BE2C (cell line): Measurements from ENCODE around the gene GPR75.
"Not testable (repeated sequence)": the region's sequence is repeated elsewhere in the genome, so short reads cannot be mapped to it uniquely, and the experiment has no call there.

Source experiments
- DNase-seq: peaks from one replicate; pipeline ENCODE4 v3.0.0-alpha.2; 2020
- H3K27me3 ChIP-seq: fragments of 250-450 bp; sonication (Bioruptor Pico); 2 replicates; pipeline ENCODE4 v1.5.1; 2020; ENCODE audit warnings: mild to moderate bottlenecking
- H3K36me3 ChIP-seq: fragments of 250-450 bp; sonication (Bioruptor Pico); 2 replicates; pipeline ENCODE4 v1.5.1; 2020; ENCODE audit warnings: mild to moderate bottlenecking
- H3K4me1 ChIP-seq: fragments of 250-450 bp; sonication (Bioruptor Pico); 2 replicates; pipeline ENCODE4 v1.5.1; 2020
- H3K4me3 ChIP-seq: 2 replicates; pipeline ENCODE4 v1.5.1; 2011; ENCODE audit warnings: low read depth, low read length
- H3K9me3 ChIP-seq: fragments of 250-450 bp; sonication (Bioruptor Pico); 2 replicates; pipeline ENCODE4 v1.5.1; 2020
- TF ChIP-seq, protein P1 (sequence below): IDR thresholded peaks from 2 replicates; pipeline ENCODE4 v1.5.1; 2012; ENCODE audit warnings: mild to moderate bottlenecking, low read depth, low read length

The GPR75 gene

DNA sequence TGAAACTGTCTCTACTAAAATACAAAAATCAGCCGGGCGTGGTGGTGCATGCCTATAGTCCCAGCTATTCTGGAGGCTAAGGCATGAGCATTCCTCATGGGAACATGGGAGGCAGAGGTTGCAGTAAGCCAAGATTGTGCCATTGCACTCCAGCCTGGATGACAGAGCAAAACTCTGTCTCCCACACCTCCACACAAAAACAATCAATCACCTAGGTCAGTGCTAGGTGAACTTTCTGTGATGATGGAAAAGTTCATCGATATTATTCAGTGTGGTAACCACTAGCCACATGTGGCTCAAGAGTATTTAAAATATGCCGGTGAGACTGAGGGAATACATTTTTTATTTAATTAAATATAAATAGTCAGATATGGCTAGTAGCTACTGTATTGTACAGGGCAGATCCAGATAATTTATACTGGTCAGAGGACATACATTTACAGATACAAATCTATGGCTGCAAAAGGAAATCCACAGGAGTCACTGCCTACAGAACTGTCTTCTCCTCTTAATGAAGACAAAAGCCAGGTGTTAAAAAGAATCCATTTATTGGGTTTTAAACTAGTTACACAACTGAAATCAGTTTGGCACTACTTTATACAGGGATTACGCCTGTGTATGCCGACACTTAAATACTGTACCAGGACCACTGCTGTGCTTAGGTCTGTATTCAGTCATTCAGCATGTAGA is 3.9 kb upstream of the GPR75 start:
- H3K4me1 ChIP-seq: no peaks in the 10 kb centered on the region
- no peak for DNase-seq
- no peaks in the 10 kb centered on the region for H3K9me3 ChIP-seq
- H3K27me3 ChIP-seq: no peaks in the 10 kb centered on the region
- peaks cover 5% of the 10 kb centered on the region for H3K36me3 ChIP-seq
- H3K4me3 ChIP-seq: no peak overlapping the region
- TF ChIP-seq, protein P1, sequence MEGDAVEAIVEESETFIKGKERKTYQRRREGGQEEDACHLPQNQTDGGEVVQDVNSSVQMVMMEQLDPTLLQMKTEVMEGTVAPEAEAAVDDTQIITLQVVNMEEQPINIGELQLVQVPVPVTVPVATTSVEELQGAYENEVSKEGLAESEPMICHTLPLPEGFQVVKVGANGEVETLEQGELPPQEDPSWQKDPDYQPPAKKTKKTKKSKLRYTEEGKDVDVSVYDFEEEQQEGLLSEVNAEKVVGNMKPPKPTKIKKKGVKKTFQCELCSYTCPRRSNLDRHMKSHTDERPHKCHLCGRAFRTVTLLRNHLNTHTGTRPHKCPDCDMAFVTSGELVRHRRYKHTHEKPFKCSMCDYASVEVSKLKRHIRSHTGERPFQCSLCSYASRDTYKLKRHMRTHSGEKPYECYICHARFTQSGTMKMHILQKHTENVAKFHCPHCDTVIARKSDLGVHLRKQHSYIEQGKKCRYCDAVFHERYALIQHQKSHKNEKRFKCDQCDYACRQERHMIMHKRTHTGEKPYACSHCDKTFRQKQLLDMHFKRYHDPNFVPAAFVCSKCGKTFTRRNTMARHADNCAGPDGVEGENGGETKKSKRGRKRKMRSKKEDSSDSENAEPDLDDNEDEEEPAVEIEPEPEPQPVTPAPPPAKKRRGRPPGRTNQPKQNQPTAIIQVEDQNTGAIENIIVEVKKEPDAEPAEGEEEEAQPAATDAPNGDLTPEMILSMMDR: no peak

DNA sequence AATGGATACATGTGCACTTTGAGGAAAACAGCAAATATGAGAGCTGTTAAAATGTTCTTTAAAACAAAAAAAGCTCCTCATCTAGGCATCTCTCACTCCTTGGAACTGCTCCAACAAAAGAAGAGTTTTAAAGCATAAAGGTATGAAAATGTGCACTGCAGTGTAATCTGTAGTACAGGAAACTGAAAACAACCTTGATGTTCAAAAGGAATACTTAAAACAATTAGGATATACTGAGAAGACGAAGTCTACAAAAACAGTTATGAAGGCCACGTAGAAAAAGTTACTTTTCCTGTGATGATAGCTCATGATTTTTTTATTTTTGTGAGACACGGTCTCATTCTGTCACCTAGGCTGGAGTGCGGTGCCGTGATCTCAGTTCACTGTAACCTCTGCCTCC is 2.1 kb upstream of the GPR75 start:
- TF ChIP-seq, protein P1: no peak

DNA sequence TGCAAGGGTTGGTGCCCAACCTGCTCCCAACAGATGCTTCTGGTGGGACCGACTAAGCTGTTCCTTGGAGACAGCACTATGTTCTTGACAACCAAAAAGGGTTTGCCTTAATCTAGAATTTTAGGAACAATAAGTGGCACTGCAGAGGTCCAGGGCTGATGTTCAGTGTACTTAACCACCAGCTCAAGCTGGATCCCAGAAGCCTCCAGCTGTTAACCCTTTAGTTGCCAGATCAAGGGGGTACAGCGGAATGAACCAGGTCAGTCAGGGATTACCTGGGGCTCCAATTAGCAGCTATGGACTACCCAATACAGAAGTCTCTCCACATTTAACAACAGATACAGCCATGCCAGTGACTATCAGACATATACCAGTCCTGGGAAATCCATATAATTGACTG is 3.5 kb downstream of the GPR75 start:
- no peak for DNase-seq
- Histone ChIP-seq H3K27me3 (no peaks in the 10 kb centered on the region), H3K4me1 (no peaks in the 10 kb centered on the region), H3K36me3 (no peaks in the 10 kb centered on the region), H3K4me3 (no peak overlapping the region), H3K9me3 (no peaks in the 10 kb centered on the region)
- TF ChIP-seq, protein P1: no peak

More for the DNA sequence above, 2.1 kb upstream of the GPR75 start:
- no peaks in the 10 kb centered on the region for H3K27me3 ChIP-seq
- no peaks in the 10 kb centered on the region for H3K4me1 ChIP-seq
- no peaks in the 10 kb centered on the region for H3K9me3 ChIP-seq
- no peak for DNase-seq
- peaks cover 5% of the 10 kb centered on the region for H3K36me3 ChIP-seq
- H3K4me3 ChIP-seq: no peak overlapping the region

DNA sequence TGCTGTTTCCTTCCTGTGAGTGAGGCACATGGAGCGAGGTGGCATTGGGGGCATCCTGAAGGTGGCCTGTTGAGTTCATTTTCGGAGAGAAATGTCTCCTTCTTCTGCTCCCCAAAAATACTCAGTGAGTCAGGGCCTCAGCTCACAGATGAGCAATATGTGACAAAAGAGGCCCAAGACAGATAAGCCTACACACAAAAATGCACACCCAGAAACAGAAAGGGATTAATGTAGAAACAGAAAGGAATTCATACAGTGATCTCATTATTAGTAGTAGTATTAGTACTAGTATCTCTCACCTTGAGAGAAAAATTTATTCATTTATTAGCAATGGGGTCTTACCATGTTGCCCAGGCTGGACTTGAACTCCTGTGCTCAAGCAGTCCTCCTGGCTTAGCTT is 5.1 kb downstream of the GPR75 start:
- TF ChIP-seq, protein P1: no peak
- H3K27me3 ChIP-seq: no peaks in the 10 kb centered on the region
- no peak overlapping the region for H3K4me3 ChIP-seq
- no peak for DNase-seq
- no peaks in the 10 kb centered on the region for H3K9me3 ChIP-seq
- H3K4me1 ChIP-seq: no peaks in the 10 kb centered on the region
- no peaks in the 10 kb centered on the region for H3K36me3 ChIP-seq

DNA sequence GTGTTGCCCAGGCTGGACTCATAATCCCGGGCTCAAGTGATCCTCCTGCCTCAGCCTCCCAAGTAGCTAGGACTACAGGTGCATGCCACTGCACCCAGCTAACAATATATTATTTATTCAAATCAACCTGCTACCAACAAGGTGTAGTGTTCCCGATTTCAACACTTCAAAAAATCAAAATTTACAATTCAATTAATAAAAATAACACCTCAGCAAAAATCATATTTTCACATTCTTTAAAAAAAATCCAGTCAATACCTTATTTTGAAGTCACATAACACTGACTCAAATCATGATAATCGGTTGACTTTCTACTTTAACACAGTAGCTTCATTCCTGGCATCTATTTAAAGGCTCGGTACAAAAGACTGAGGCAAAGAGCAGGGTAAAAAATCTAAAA is 7.2 kb downstream of the GPR75 start:
- Histone ChIP-seq H3K36me3 (no peaks in the 10 kb centered on the region), H3K4me3 (no peak overlapping the region), H3K27me3 (no peaks in the 10 kb centered on the region), H3K4me1 (no peaks in the 10 kb centered on the region), H3K9me3 (no peaks in the 10 kb centered on the region)
- no peak for DNase-seq
- TF ChIP-seq, protein P1: no peak

DNA sequence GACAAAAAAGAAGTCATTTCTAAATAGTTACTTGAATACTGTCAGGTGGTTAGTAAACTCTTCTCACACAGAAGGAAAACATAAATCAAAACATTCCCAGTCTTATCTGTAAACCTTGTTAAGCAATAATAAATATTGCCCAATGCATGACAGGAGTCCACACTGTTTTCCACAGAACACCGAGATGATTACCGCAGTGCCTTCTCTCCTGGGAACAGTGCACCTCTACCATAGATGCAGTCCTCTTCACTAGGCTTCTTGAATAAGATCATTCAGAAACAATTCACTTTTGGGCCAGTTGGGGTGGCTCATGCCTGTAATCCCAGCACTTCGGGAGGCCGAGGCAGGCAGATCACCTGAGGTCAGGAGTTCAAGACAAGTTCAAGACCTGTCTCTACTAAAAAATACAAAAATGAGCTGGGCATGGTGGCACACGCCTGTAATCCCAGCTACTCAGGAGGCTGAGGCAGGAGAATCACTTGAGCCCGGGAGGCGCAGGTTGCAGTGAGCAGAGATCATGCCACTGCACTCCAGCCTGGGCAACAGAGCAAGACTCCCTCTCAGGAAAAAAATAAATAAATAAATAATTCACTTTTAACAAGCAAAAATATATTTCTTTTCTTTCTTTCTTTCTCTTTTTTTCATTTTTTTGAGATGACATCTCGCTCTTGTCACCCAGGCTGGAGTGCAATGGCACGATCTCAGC is 8.6 kb downstream of the GPR75 start:
- H3K4me1 ChIP-seq, H3K36me3 ChIP-seq, H3K4me3 ChIP-seq, H3K27me3 ChIP-seq, H3K9me3 ChIP-seq, DNase-seq: not testable (repeated sequence)
